HL-60/S4 (cell line): ENCODE measurements around the gene GPR139.

Source experiments
- in situ Hi-C: fragments of 300-500 bp; cut with MboI; formaldehyde crosslinking; loops from 2 replicates; pipeline ENCODE4 v1.14.3; 2022; ENCODE audit warnings: low sequenced_read_pairs

GPR139 gene

DNA sequence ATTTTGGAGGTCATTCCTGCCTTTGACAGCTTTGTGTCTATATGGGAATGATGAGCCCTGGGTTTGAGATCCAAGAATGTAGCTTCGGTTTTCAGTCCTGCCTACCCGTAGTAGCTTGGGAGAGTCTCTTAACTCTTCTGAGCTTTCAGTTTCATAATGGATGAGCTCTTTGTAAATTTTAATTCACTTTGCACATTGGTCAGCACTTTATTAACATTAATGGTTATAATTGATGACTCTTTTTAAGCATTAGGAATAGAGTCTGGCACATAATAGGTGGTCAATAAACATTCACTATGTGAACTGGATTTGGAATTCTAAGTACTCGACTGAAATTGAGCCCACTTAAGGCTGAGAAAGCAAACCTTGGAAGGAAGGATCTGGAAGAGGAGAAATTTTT, 17.3 kb downstream of the GPR139 start:
- in situ Hi-C loops = no loop called here

DNA sequence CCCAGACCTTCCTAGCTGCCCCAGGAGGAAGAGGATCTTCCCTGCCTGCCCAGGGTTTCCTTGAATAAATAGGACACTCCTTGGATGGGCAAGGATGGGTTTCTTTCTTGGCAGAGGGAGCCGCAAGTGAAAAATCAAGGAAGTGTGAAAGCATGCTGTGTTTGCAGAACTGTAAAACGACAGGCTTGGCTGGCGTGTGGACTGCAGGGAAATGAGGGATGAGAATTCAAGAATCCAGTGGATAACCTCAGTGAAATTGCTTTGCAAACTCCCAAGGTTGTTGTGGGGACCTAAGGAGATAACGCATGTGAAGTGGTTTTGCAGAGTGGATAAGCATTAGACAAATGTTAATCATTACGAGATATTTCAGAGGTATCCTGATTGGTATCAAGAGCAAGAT, 20.4 kb downstream of the GPR139 start:
- in situ Hi-C loops = no loop called here

DNA sequence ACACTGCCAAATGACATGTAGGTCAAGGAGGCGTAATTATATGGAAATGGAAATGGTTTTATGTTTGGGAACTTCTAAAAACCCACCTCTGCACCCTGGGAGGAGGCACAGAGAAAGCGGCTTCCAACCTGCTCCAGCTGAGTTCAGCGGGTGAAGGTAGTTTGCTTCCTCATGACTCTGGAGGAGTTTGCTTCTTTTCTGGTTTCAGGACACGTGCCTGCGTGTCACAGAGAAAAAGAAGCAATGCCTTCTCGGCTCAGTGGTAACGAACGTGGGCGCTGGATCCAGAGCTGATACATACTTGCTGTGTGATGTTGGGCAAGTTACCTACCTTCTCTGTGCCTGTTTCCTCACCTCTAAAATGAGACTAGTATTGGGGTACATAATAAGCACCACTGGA, 22.1 kb downstream of the GPR139 start:
- in situ Hi-C loops = no loop called here

DNA sequence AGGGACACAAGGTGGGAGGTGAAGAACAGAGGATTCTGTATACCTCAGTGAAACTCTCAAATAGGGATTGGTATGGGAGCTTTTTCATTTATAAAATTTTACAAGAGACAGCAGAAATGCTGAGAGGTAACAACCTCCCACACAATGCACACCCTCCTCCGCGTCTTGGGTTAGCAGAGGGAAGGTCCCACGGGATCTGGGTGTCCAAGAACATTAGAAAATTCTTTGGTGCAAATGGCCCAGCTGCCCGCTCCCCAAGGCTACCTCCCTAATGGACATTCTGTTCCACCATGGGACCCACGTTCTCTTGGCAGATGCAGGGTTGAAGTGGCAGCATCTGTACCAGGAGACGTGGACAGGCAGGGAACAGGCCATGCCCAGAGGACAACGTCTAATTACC, 22.5 kb downstream of the GPR139 start:
- in situ Hi-C loops = no loop called here

DNA sequence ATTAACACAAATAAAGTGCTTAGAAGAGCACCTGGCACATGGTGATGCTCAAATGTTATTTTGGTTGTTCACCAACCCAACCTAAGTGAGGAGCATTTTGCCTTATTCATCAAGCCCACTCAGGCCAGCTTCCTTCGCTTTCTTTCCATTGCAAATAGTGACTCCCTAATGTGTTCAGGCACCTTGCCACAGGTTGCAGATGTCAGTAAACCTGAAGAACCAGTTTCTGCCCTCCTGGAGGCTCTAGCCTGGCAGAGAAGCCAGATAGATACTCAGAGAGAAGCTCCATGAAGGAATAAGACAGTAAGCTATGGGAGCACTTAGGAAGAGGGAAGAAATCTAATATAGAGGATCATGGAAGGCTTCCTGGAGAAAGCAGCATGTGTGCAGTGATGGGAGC, 23.9 kb downstream of the GPR139 start:
- in situ Hi-C loops = no loop called here

DNA sequence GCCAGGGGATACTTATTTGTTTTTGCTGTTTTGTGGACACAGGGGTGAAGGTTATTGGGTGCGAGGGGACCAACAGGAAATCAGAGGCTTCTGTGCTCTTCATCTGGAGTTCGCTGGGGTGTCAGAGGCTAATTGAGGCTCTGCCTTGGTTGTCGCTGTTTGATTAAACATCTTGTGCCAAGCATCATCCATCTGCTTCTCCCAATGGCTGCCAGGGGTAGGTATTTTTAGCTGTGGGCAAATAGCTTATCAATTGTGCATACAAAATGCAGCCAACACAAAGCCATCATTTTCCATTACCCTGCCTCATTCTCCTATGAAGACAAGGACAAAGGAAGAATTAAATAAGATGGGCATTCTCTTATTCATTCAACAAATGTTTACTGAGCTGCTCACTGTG, 27.8 kb downstream of the GPR139 start:
- in situ Hi-C loops = no loop called here

DNA sequence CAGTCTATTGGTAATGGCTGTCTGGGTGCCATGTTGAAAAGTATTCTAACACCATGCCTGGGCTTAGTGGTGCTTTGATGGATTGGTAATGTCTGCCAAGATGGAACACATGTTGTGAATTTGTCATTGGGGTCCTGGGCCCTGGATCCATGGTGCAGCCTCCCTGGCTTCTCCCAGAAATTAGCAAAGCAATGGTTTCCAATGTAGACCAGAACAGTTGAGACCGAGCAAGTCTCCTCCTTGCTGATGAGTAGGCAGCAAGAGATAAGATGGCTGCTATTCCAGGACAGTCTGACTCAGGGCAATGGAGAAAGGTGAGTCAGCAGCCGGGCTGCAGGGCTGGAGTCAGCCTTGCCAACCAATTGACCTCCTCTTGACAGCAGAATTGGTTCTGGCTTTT, 30.8 kb downstream of the GPR139 start:
- in situ Hi-C loops = no loop called here

DNA sequence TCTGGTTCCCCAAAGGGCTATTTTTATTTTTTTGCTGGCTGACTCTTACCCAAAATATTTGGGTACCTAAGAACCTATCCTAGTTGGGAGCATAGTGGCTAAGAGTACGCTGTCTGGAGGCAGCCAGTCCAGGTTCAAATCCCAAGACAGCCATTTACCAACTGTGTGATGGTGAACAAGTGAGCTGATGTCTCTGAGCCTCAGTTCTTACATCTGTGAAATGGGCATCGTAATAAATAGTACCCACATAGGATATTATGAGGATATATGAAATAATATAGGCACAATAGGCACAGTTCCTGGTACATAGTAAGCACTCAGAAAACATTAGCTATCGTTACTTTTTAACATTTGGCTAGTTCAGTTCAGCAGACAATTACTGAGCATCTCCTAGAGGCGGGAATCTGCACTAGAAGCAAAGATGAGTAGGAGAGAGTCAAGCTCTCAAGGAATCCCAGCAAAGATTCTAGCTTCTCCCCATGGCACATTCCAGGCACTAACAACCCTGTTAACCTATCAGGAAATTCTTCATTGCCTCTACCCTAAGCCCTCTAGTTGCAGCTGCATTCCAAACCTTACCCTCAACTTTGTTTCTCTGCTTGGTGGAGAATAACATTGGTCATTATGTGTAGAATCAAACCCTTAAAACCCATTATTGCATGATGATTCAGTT, 31.6 kb downstream of the GPR139 start:
- in situ Hi-C loops = no loop called here

DNA sequence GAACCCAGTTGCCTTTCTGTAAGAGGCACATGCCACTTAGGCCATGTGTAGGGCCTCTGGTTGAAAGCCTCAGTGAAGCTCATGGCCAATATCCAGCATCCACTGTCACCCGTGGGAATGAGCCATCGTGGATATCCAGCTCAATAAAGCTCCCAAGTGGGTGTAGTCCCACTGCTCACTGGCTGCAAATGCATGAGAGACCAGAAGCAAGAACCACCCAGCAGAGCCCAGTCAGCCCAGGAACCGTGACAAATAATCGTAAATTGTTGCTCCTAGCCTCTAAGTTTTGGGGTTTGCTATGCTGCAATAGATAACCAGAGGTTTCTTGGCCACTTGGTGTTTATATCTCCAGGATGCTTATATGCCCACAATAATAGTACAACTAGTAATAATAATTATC, 33.7 kb downstream of the GPR139 start:
- in situ Hi-C loops = no loop called here

DNA sequence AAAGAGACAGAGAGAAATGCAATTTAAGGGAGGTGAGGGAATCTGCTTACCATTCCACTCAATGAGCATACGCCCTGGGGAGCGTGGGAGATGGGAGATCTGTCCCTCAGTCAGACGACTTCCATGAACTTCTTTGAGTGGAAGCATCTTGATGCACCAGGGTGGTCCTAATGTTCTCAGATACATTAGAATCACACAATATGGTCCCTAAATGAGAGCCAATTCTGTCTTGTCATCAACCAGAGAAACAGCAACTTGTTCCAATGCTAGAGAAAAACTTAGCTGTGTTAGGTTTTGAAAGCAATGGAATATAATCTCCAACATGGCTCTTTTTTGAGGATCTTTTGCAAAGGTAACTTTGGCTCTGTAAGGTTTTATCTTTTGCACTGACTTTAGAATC, 44.1 kb downstream of the GPR139 start:
- in situ Hi-C loops = no loop called here

DNA sequence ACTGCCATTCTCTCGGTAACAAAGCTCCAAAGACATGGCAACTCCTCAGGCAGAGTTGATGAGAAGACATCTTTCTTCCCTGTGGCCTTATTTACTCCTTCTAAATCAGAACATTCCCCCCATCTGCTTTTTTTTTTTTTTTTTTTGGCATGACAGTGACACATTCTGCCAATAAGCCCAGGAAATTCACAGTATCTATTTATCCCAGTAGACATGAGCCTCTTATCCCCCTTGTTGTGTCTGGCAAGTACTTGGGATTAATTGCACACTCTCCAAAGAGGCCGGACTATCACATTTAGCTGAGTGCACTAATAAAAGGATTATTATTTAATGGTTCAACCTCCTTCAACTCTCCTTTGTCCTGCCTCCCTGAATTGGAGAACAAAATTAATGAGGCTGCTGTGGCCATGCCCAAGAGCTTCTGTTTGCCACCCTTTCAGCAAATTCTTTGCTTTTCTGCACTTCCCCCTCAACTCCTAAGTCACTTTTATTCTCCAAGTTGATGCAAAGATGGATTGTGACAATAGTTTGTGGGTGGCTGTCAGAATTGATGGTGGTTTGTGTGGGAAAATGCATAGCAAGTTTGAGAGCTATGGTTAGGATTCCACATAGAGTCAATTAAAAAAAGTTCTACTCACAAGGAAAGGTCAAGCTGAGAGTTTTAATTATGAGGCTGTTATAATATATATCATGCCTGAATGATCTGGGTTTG, 47.2 kb downstream of the GPR139 start:
- in situ Hi-C loops = no loop called here

DNA sequence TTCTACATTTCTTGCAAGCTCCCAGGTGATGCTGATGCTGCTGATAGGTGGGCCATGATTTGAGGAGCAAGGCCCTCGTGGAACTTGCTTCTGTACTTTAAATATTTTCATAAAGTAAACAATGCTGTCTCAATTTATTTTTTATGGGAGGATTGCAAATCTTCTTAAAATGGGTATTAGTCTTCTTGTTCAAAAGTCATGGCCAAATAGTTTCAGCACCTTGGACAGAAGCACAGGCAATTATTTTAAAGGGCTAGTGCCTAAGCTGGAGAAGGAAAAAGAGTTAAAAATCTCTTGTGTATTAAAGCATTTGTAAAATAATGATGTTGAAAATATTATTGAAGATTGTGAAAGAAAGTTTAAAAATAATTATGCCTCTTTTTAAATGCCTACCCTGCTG, 50.5 kb downstream of the GPR139 start:
- in situ Hi-C loops = no loop called here

DNA sequence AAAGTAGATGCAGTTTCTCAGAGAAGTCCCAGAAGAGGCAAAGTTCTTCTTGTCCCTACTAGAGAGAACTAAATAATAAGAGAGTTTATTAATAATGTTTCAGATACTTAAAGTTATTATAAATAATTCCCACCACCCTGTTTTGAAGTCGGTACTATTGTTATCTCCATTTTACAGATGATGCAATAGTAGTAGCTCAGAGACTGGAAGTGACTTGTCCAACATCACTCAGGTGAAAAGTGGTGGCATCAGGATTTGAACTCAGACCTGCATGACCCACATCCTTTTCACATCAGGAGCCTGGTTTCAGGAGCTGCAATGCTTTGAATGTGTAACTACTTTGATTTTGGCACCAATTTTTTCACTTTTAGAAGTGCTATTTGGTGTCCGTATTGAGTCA, 52.7 kb downstream of the GPR139 start:
- in situ Hi-C loops = no loop called here

DNA sequence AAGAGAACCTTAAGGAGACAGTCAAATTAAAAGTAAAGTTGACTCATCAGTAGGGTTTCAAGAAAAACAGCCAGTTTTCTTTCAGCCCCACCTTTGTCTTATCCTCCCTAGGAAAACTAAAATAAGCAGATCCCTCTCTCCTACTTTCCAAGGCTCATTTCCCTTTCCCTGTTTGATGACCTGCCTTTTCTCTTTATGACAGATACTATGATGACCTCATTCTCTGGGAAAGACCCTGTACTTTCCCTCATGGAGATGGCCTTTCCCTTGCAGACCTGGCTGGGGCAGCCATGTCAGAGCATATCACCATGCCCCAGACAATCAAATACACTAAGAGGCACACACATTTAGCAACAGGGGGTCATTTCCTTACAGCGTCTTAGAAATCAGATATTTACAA, 53.6 kb downstream of the GPR139 start:
- in situ Hi-C loops = no loop called here

DNA sequence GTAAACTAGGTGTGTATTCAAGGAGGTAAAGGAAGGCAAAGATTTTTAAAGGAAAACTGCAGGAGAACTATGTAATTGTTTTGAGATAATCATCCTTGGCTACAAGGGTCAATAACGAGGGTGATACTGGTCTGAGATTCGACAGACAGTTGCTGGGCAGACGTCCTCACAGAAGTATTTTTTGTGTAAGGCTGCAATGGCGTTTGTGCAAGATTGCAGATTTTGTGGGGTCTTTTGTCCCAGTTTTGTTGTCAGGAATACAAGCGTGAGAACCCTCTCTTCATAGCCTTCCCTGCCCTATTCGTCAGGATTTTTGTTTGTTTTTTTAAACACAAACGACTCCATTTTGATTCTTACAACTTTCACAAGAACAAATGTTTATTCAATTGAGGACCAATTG, 57.5 kb downstream of the GPR139 start:
- in situ Hi-C loops = no loop called here

DNA sequence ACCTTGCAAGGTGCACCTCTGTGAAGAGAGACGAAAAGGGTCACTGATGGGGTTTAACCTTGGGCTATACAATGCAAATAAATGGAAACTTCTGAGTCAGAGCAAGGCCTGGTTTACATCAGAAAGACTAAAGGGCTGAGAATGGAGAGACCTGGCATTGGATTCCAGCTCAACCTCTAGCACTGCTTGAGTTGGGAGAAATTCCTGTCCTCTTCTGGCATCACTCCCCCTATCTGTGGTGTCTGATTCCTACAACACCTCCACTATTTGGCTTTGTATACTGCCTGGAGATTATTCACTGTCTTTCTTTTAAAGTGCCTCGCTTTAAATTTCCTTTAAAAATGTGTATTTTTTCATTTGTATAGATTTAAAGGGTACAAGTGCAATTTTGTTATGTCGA, 68.8 kb downstream of the GPR139 start:
- in situ Hi-C loops = no loop called here

DNA sequence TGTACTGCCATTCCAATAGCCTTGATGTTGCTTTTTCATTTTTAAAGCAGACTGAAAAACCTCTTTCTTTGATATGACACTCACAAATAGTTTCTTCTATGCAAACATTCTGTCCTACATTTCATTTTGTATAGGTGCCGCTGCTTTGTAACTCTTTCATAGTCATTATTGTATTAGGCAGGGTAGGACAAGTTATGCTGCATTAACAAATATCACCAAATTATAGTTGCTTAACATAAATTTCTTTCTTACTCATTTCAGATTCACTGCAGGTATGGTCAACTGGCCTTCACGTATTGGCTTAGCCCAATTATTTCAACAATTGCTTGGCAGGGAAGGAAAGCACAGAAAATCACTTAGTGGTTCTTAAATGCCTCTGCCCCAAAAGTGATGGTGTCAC, 70.8 kb downstream of the GPR139 start:
- in situ Hi-C loops = no loop called here

DNA sequence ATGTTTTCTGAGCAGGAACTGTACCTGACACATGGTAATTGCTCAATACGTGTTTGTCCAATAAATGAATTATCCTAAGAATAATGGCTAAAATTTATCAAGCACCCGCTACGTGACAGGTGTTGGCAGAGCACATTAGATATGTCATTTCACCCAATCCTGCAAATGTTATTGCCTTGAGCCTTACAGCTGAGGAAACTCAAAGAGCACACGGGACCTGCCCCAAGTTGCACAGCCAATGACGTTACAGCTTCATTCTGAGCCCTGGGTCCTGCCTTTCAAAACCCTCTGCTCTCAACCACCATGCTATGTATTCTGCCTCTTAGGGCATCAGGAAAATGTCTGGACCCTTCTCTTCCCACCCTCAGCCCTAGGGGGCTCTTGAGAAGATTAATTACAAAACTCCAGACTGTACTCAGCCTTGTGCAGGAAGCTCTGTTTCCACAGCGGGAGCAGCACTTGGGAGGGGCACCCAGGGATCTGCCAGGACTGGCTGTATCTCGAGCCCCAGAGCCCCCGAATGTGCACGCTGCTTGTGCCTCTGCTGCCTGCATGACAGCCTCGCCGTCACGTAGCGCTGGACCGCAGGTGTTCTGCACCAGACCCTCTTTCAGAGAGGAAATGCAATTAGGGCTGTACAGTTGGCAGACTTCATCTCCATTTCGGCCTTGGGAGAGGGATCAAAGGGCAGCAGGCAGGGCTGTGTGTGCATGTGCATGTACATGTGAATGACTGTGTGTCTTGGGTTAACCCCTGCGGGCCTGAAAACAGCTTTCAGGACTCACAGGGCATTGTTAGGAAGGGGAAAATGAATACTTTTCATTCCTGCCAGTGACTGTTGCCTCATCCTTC, 71.6 kb downstream of the GPR139 start:
- in situ Hi-C loops = no loop called here

DNA sequence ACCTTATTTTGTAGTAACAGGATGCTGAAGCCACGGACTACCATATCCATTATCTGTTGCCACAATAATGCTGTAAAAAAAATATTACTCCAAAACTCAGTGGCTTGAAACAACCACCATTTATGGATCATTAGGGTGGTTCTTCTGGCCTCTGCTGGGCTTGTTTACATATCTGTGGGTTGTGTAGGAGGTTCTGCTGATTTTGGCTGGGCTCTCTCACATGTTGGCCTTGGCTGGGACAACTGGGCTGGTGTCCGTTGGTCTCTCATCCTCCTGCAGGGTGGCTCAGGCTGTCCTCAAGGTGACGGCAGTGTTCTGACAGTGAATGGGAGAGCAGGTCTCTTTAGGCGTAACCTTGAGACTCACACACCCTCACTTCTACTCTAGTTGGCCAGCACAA, 76.0 kb downstream of the GPR139 start:
- in situ Hi-C loops = no loop called here

DNA sequence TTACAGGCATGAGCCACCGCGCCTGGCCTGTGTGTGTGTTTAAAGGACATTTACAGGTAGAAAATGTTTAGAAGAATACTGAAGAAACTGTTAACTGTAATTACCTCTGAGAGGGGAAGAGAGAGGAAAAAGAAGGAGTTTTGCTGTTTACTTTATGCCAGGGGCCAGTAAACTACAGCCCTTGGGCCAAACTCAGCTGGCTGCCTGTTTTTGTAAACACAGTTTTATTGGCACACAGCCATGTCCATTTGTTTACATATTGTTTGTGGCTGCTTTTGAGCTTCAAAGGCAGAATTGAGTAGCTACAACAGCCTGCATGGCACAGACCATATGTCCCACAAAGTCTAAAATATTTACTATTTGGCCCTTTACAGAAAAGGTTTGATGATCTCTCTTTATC, 76.4 kb downstream of the GPR139 start:
- in situ Hi-C loops = no loop called here

DNA sequence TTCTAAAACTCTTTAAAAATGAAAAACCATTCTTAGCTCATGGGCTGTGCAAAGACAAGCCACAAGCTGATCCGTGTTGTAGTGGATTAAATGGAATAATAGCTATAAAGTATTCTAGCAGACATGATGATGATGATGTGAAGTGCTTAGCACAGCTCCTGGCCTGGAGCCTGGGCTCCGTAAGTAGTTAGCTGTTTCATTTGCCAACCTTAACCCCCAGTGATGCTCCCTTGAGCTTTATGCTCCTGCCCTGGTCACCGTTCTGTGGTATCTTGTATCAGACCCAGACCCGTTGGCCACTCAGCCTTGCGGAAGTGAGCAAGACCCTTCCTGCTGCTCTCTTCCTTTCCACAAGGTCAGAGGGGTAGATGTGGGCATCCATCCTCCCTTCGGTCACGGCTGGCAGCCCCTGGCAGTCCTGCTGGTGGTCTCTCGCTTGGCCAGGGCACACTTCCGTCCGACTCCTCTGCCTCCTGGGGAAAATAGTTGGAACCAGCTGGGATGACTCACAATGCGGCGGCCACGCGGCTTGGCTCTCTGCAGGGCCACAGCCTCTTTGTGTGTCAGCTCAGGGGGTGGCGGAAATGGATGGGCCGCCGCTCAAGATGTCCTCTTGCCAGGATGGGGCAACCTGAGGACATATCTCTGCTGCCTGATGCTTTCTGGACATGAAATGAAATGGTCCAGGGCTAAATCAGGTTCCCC, 79.1 kb downstream of the GPR139 start:
- in situ Hi-C loops = no loop called here
